ENCODE results near the gene SH2D6.
"Not testable (repeated sequence)": the region's sequence is repeated elsewhere in the genome, so short reads cannot be mapped to it uniquely, and the experiment has no call there.

Gene SH2D6

DNA sequence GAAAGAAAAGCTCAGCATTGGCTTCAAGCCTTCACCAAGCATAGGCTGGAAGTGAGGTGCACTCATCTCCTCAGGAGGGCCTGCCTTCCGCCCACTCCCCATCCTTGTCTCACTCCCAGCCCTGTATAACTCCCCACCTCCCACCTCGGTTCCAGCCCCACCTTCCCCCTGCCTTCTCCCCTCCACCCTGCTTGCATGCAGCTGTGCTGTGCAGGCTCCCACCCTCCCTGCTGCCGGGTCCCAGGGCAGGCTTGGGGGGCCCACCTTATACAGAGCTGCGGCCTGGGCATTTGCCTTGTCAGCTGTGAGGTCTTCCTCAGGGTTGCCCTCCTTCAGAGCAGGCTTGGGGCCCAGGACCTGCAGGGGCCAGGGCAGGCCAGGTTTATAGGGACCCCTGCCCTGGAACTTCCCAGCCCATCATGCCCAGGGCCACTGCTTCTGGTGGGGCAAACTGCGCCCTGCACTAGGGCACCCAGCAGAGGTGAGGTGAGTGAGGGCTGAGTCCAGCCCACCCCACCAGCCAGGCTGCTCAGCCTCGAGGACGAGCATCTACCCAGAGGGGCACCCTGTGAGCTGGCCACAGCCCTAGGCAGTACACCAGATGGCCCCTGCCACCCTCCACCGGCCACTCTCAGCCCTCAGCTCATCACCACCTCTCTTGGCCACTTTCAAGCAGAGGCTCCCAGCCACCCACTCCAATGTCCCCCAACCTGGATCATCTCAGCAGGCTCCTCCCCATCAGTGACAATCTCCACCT lies 19.9 kb upstream of the SH2D6 start:
- DNase-seq, result no peak

DNA sequence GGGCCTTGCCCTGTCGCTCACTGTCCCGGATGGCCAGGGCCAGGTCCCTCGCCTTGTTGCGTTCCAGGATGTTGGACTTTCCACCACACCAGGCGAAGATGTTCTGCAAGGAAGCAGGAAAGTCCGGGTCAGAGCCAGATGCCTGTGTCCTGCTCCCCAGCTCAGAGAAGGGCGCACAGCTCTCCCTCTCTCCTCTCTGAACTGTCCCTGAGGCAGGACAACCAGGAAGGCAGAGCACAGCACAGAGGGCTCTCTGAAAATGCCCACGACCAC lies 19.4 kb upstream of the SH2D6 start:
- DNase-seq, result no peak

DNA sequence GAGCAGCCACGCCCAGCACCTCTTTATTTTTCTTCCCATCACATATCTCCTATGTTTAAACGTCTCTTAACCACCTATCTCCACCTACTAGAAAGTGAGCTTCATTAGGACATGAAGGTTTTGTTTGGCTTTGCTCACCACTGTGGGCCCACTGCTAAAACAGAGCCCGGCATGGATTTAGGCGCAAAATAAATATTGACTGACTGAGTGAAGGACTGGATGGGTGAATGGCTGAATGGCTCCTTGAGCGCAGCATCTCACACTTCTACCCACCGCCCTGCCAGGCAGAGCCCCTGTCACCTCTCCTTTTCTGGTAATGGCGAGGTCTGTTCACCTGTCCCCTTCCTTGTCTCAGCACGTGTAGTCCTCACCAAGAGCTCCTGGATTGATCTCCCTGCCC lies 18.5 kb upstream of the SH2D6 start:
- no peak for DNase-seq

DNA sequence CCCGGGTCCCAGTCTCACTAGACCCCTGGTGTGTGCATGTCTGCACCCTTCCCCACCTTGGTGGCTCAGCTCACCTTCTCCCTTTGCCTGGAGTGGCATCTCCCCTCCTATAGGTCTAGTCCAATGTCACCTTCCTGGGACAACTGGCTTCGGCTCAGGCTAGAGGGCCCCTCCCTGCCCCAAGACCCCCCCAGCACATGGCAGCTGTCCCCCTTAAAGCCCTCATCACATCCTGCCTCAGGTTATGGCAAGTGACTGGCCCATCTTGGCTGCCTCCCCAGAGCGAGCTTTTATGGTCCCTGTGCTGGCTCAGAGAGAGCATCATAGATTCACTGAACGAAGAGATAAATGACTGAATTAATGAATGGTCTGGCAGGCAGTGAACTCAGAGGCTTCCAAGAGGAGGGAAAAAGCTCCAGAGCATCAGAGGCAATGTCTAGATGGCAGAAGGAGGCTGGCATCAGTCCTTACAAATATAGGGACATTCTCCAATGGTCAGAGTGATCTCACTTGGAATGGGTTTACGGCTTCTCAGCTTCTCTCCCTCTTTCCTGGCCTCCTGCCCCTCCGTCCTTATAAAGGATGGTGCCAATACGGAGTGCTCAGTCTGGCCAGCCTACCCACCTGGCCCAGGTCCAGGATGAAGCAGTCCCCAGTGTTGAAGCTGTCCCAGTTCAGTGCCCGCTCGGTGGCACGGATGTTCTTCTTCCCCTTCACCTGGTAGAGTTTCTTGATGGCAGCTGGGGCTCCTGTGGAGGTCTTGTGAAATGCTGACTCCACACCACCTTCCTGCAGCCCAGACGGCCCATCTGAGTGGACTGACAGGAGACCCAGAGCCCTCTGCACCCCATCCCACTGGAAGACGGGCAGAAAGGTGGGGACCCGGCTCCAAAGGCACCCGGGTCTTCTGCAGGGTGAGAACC lies 17.7 kb upstream of the SH2D6 start:
- DNase-seq, result no peak

DNA sequence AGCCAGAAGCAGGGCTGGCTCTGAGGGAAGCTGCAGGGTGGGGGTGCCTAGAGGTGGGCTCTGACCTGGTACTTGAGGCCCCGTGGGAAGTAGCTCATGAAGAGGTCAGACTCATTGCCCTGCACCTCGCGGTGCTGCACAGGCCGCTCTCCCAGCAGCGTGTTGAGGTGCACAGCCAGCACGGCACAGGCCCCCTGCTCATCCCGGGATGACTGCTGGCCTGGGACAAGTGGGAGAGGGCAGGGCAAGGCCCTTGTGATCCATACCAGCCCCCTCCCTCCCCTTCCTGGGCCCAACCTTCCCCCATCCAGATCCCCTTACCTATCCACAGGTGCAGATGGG lies 17.1 kb upstream of the SH2D6 start:
- DNase-seq, result no peak

DNA sequence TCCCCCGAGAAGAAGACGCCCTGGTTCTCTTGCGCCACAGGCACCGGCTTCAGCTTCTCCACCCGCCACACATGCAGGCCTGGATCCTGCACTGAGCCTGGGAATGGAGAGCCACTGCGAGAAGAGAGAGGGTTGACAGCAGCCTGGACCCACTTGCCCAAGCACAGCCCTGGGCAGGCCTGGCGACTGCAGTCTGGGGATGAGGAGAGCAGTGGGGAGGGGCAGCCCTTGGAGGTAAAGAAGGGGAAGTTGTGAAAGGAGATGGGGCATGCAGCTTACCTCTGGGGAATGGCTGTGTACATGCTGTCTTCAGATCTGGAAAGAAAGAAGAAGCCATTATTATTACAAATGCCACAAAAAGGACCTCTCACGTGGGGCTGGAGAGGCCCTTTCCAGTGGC lies 16.7 kb upstream of the SH2D6 start:
- DNase-seq, result peak in 1 of 4 experiments; percentile 23

DNA sequence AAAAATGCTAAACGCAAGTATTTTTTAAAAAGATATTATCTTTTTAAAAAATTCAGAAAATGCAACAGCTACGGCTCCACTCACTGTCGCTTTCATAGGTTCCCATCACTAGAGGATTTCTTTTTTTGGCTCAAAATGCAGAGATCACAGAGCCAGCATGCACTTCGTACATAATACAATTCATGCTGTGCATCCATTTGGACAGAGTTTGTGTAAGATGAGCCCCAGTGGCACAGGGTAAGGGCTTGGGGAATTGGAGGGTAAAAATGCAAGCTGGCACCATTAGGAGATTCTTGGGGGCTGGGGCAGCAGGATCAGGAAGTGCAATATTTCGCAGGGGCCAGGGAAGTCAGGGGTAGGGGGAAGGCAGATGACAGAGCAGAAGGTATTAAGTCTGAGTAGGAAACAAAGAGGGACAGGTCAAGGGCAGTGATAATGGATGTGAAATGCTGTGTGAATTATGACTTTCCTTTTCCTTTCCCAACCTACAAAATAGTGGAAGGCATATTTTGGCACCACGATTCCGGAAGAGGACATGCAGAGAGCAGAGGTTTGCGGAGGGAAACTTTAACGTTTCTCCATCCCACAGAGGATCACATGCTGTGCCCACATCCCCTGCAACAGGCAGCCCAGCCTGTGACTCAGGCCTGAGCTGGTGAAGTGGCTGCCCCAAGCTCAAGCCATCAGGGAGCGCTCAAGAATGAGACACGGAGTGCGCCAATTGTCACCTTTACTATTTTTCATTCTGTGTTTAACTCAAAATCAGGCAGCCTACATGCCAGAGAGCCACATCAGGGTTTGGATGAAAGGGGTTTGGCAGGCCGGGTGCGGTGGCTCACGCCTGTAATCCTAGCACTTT lies 13.1 kb upstream of the SH2D6 start:
- DNase-seq, result peak; percentile 90 to 98 (median 95)

DNA sequence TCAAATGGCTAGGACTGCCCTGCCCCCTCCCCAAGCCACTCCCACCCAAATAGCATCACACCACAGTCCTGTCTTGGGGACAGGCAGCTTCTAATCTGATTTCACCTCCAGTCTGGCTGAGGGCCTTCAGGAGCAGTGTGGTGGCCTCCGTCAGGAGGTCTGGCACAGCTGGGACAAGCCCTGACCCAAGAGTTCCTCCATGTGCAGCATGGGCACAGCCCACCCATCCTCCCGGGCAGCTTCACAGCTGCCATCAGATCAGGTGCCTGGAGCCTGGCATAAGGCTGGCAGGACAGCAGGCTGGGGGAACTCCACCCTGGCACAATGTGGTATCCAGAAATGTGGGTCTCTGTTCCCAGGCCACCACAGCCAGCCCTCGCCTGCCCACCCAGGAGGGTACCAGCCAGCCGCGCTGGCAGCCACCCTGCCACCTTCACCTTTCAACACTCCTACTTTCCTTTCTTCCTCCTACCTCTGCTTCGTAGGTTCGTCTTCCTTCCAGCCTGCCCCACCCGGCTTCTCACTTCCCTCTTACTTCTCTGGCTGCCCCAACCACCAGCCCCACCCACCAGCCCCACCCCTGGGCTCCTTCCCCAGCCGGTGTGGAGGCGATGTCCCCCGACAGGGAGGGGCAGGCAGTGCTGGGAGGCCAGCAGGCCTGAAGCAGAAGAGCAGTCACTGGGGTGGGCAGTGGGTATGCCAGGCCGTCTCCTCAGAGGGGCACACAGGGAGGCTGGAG lies 8.5 kb upstream of the SH2D6 start, which contains the start of gene CAPG:
Gene CAPG, minus strand, starts transcription at position 522 of the 739 bp plus-strand sequence. CDS start 8,221 bp downstream, outside the sequence.
- peak; percentile 77 to 91 (median 86) for DNase-seq

DNA sequence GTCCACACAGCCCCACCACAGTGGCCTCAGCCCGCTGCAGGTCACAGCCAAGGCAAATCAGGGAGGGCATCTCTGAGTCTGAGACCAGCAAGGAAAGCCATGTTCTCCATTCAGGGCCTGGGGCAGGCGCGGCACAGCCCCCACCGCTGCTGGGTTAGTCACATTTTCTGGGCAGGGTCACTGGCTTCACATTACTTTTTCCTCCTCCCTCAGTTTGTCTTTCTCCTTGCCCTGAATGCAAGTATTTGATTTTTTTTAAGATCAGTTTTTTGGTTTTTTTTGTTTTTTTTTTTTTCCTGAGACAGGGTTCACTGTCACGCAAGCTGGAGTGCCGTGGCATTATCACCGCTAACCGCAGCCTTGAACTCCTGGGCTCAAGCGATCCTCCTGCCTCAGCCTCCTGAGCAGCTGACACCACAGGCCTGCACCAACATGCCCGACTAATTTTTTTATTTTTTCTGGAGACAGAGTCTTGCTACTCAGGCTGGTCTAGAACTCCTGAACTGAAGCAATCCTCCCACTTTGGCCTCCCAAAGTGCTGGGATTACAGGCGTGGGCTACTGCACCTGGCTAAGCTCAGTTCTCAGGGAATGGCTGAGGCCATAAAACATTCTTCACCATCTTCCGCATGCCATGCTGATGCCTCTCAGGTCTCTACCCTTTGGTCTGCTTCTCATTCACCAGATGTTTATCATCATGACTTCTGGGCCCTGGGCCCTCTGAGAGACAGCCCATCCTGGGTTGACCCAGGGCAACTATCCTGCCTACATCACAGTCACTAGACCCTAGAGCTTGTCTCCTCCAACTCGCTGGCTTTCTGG lies 7.7 kb upstream of the SH2D6 start:
- DNase-seq, result peak in 1 of 4 experiments; percentile 41

DNA sequence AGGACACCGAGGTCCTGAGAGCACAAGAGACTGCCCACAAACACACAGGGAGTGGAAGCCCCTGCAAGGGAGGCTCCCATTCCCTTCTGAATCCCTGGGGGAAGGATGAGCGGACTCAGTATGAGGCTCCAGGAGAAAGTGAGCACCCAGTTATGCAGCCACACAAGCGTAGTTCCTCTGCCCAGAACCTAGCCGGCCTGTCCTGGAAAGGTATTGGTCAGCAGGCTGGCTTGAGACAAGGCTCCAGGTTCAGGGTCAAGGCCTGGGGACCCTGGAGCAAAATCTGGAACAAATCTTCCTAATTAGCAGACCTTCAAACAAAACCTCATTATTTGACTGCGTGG lies 7.1 kb upstream of the SH2D6 start:
- DNase-seq, result no peak

DNA sequence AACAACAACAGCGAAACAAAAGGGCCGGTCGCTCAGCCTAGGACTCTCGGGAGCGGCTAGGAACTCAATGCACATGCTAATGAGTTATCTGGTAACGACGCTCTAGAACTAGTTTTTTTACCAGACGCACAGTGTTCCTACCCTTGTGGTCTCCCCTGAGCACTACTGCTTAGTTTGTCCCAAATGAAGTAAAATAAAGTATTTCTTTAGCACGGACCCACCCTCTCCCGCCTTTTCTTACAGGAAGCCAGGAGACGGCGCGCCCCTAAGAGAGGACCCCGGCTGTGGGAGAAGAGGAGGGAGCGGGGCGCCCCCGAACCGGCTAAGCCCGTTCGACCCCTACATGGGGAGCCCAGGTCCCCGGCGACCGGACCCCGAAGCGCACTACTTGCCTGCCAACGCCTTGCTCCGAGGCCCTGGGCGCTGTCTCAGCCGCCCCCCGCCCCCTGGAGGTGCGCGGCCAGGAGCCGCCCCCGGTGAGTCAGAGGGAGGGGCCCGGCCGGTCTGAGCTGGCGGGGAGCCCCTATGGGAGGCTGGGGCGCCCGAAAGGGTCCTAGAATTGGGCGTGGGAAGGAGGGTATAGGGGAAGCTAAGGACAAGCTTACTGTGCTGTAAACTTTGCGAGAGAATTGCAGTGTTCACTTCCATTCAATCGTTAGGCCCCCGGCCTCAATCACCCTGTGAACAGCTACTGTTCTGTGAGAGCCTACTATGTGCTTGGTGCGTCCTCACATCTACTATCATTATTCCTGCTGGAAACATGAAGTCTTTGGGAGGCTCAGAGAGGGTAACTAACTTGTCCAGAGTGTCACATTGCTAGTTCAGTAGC lies 4.7 kb upstream of the SH2D6 start:
- peak; percentile 76 to 91 (median 85) for DNase-seq

DNA sequence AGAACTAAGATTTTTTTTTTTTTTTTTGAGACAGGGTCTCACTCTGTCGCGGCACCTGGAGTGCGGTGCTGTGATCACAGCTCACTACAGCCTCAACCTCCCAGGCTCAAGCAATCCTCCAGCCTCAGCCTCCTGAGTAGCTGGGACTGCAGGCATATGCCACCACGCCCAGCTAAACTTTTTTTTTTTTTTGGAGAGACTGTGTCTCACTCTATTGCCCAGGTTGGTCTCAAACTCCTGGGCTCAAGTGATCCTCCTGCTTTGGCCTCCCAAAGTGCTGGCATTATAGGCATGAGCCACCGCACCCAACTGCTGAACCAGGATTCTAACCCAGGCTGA lies 4.1 kb upstream of the SH2D6 start:
- DNase-seq, result not testable (repeated sequence)

DNA sequence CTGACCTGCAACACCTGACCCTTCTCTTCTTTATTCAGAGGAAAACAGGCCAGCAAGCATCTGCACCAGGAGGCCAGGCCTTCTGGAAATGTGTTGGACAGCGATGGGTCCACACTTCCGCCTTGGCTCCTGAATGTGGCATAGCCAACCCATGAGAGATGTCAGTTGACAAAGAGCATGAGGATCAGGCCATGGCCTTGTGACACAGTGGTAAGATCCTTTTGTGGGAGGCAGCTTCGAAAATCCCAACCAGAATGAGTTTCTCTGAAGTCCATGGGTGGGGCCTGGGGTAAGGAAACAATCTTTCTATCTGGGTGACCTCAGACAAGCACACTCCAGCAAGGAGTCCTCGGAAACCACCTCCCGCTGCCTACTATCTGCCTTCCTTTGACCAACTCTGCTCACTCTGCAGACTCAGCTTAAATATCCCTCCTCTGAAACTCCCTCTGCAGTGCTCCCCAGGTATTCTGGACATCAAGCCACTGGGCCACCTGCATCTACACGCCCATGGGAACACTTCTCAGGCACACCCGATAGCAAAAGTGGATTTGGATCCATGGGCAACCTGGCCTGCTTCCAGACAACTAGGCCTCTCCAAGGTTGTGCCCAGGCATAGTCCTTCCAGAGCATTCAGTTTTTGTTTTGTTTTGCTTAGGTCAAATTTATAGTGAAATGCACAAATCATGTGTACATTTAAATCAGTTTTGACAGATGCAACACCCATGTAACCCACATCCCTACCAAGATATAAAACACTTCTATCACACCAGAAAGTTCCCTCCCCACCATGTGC lies 3.6 kb upstream of the SH2D6 start:
- peak; percentile 88 to 97 (median 94) for DNase-seq

DNA sequence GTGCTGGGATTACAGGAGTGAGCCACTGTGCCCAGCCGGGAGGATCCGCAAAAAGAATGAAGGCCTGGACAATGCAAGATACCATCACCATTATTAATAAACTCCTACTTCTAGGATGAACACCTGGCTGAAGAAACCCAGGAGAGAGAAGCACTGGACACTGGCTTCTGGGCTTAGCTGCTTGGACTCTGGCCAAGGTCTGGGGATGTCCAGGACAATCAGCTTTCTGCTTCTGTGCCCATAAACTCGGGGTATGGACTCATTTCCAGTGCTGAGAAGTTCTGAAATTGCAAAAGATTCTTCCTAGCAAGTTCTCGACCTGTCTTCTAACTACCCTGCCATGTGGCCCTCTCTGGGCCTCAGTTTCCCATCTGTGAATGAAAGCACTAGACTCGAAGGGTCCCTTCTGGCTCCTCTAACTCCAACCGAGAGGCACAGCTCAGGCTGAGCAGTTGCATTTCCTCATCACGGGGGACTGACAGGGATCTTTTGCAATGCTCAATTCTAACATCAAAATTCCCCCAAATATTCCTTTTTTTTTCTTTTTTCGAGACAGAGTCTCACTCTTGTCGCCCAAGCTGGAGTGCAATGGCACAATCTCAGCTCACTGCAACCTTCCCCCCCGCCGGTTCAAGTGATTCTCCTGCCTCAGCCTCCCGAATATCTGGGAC lies 2.4 kb upstream of the SH2D6 start:
- peak; percentile 62 to 85 (median 82) for DNase-seq

DNA sequence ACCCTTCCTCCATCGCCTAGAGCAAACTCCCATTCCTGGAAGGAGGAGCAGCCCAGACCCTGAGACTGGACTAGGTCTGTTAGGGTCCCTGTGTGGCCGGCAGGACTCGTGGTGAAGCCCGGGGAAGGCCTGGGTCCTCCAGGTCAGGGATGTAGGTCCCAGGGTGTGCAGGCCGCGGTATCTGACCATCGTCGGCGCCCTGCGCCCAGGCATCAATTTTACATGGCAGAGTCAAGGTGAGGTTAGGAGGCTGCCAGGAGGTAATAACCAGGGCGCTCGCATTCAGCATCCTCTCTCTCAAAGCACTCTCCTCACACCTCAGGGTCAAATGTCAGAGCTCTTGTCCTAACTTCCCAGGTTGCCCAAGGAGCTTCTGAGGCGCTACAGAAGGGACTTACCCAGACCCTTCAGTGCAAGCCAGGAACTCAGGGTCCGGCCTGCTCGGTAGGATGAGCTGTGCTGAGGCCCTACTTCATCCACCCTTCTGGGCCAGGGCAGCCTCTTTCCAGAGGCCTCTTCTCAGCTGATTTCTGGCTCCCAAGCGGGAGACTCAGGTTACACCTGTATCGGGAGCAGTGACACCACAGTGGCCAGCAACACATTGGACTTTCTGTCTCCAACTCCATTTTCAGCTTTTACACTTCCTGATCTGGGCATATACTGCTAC lies 628 bp downstream of the SH2D6 start:
- no peak for DNase-seq

DNA sequence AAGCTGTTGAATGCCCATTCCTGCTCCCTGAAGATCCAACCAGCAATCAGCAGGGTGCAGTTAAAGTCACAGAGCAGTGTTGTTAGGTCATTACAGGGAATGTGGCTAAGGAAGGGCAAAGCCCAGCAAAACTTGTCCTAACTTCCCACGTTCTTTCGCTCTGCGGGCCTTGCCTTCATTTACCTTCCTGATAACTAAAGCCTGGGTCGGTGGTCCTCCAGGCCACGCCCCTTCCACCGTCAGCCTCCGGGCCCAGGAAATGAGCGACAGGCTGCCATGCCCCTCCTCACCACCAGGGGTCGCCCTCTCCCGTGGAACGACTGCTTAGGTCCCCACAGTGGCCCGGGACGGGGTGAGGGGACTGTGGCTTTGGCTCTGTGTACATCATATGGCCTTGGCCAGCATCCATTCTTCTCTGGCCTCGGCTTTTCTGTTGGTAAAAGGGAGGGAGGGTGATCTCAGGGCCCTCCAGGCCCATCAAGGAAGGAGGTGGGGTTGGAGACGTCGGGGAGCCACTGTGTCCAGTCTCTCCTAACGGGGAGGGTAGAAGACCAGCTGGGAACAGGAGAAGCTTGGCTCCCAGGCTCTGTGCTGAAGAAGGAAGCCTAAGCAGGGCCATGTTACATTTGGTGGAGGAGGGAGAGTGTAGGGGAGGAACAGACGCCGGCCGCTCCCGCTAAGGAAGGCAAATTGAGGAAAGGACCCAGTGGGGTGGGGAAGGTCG lies 2.2 kb downstream of the SH2D6 start:
- peak; percentile 86 to 94 (median 92) for DNase-seq

DNA sequence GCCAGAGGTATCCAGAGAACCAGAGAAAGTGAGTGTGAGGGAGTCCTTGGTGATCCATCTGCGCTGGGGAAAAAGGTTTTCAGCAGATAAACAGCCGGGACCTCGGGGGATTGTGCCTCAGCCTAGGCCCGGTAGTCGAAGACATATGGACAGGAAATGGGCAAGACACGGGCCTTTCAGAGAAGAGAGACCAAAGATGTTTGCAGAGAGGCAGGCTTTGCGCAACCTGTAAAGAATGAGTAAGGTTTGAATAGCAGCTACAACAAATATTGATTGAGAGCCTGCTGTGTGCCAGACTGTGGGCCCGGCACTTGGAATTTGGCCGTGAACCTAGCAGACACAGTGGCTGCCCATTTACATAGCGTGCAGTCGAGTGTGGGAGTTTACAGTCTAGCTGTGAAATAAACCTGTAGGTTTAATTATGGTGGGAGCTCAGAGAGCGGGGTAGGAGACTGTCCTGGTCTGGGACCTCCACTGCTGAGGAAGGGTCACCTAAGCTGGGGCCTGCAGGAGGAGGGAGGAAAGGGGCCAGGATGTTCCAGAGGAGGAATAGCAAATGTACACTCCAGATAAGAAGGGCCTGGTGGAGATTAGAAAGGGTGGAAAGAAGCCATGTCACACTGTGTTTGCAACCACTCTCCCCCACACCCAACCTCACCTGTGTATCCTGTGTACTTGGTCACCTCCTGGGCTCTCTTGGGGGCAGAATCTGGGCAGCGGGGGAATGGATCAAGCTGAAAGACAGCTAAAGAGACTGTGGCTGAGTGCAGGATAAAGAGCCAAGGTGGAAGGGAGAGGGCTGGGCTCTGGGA lies 3.0 kb downstream of the SH2D6 start:
- DNase-seq, result peak in 1 of 4 experiments; percentile 18
